Mesothelial cell of epicardium (in vitro differentiated cells): ENCODE results near the gene CHRNB1. TPM values are rescaled to one million over a fixed set of nuclear protein-coding genes. Genes with fewer than 3 reads are reported as not detected.

Experiments used
- DNase-seq, 2 experiments: peaks; one replicate each; pipeline ENCODE4 v3.0.0; 2021; ENCODE audit warnings: low spot score in 2 of 2; ENCODE audit not compliant: unreplicated experiment in 2 of 2
- H3K27ac Mint-ChIP-seq: 2 replicates; pipeline ENCODE4 v1.8.0; 2021; ENCODE audit warnings: mixed read lengths
- H3K27me3 Mint-ChIP-seq: 2 replicates; pipeline ENCODE4 v1.8.0; 2021; ENCODE audit warnings: low read depth, mixed read lengths
- H3K36me3 Mint-ChIP-seq: 2 replicates; pipeline ENCODE4 v1.8.0; 2021; ENCODE audit warnings: mixed read lengths
- H3K4me1 Mint-ChIP-seq: 2 replicates; pipeline ENCODE4 v1.8.0; 2021; ENCODE audit warnings: mixed read lengths
- H3K4me3 Mint-ChIP-seq: 2 replicates; pipeline ENCODE4 v1.8.0; 2021; ENCODE audit warnings: mild to moderate bottlenecking, moderate library complexity, mixed read lengths
- H3K9me3 Mint-ChIP-seq: 2 replicates; pipeline ENCODE4 v1.8.0; 2021; ENCODE audit warnings: mixed read lengths
- CTCF ChIP-seq: fragments of 200-600 bp; sonication (generic); IDR thresholded peaks from one replicate; pipeline ENCODE4 v1.5.0; 2021; ENCODE audit warnings: antibody characterized with exemption; ENCODE audit not compliant: unreplicated experiment
- total RNA-seq: library from RNA; stranded (reverse); gene quantifications from 3 replicates; pipeline ENCODE4 v1.2.1, GENCODE V29; 2021

CHRNB1 gene
- total RNA-seq, 1 donor from 2014 or later: 17.7 TPM

- Mint-ChIP-seq H3K4me1 (peaks cover 67% of the 10 kb centered on the region), H3K4me3 (peak within 1 kb of the TSS; percentile 97), H3K36me3 (no peaks in the 10 kb centered on the region), H3K27ac (peak within 1 kb of the TSS; percentile 100), H3K27me3 (no peaks in the 10 kb centered on the region), H3K9me3 (no peaks in the 10 kb centered on the region)
- no peak for TF ChIP-seq CTCF
- peak; percentile 96 to 98 for DNase-seq
These were observed 39.4 kb downstream of the CHRNB1 start, which contains the start of gene POLR2A for GRCh38 chr17:7484067-7484918. POLR2A (plus strand) TSS chr17:7484366.

GRCh38 chr17:7484919-7485377 is 40.1 kb downstream of the CHRNB1 start:
- Mint-ChIP-seq H3K36me3 (peaks cover under 1% of the 10 kb centered on the region), H3K9me3 (no peaks in the 10 kb centered on the region), H3K4me1 (peaks cover 67% of the 10 kb centered on the region), H3K27me3 (no peaks in the 10 kb centered on the region), H3K27ac (peak overlapping the region; percentile 100), H3K4me3 (peak overlapping the region; percentile 97)
- DNase-seq: no peak
- no peak for TF ChIP-seq CTCF

- Mint-ChIP-seq H3K27ac (peak overlapping the region; percentile 37), H3K4me1 (peaks cover 60% of the 10 kb centered on the region), H3K9me3 (no peaks in the 10 kb centered on the region), H3K36me3 (peaks cover 6% of the 10 kb centered on the region), H3K27me3 (no peaks in the 10 kb centered on the region), H3K4me3 (peak overlapping the region; percentile 97)
- no peak for DNase-seq
- TF ChIP-seq CTCF: no peak
These were observed 41.3 kb downstream of the CHRNB1 start for GRCh38 chr17:7486181-7486580.

- TF ChIP-seq CTCF: no peak
- Mint-ChIP-seq H3K36me3 (peaks cover 14% of the 10 kb centered on the region), H3K4me3 (no peak overlapping the region), H3K27me3 (no peaks in the 10 kb centered on the region), H3K4me1 (peaks cover 33% of the 10 kb centered on the region), H3K27ac (peak overlapping the region; percentile 5), H3K9me3 (no peaks in the 10 kb centered on the region)
- no peak for DNase-seq
These were observed 45.3 kb downstream of the CHRNB1 start for GRCh38 chr17:7490144-7490543.

GRCh38 chr17:7491583-7491982 is 46.7 kb downstream of the CHRNB1 start:
- DNase-seq: no peak
- no peaks in the 10 kb centered on the region for H3K27me3 Mint-ChIP-seq
- no peaks in the 10 kb centered on the region for H3K9me3 Mint-ChIP-seq
- peaks cover 23% of the 10 kb centered on the region for H3K4me1 Mint-ChIP-seq
- H3K36me3 Mint-ChIP-seq: peaks cover 24% of the 10 kb centered on the region
- TF ChIP-seq CTCF: no peak
- H3K4me3 Mint-ChIP-seq: no peak overlapping the region
- no peak overlapping the region for H3K27ac Mint-ChIP-seq
